Sigmoid colon (tissue), 4 donors: ENCODE data around the gene FGFR2.

Experiments used
- CTCF ChIP-seq, 4 experiments: fragments of 450-650 bp in 3 of 4; fragments of 200-600 bp in 1 of 4; IDR thresholded peaks; one replicate each; pipeline ENCODE4 v1.5.1; 2016 to 2019; ENCODE audit warnings: antibody characterized with exemption in 4 of 4, mild to moderate bottlenecking in 3 of 4, moderate library complexity in 2 of 4
- EP300 ChIP-seq, 4 donors: sonication (generic); formaldehyde crosslinking; IDR thresholded peaks; one replicate each; pipeline ENCODE4 v1.6.1; 2017; ENCODE audit warnings: antibody characterized with exemption in 4 of 4

- TF ChIP-seq CTCF (IDR thresholded peaks at IDR 0.05) = no peak
- no peak for TF ChIP-seq EP300 (IDR thresholded peaks at IDR 0.05)
Observed at GRCh38 chr10:121639416-121639815, 41.2 kb upstream of the FGFR2 start.
